Esophagus (tissue), 2 donors: Measurements from ENCODE around the gene MKLN1. TPM values are rescaled to one million over a fixed set of nuclear protein-coding genes. Genes with fewer than 3 reads are reported as not detected.
"Not testable (repeated sequence)": the region's sequence is repeated elsewhere in the genome, so short reads cannot be mapped to it uniquely, and the experiment has no call there.

ENCODE experiments used
- H3K27ac ChIP-seq, 2 donors: one replicate each; pipeline ENCODE4 v1.5.1; 2013; ENCODE audit warnings: low read depth in 2 of 2, mild to moderate bottlenecking in 2 of 2, inconsistent platforms in 1 of 2, low read length in 1 of 2, moderate library complexity in 1 of 2
- H3K27me3 ChIP-seq, 2 donors: one replicate each; pipeline ENCODE4 v1.6.1; 2013; ENCODE audit warnings: low read length in 2 of 2, control low read depth in 1 of 2, mild to moderate bottlenecking in 1 of 2; ENCODE audit not compliant: insufficient read depth in 2 of 2, control insufficient read depth in 1 of 2
- H3K36me3 ChIP-seq, 2 donors: one replicate each; pipeline ENCODE4 v1.6.1; 2013; ENCODE audit warnings: low read length in 1 of 2; ENCODE audit not compliant: control insufficient read depth in 2 of 2, insufficient read depth in 2 of 2
- H3K4me1 ChIP-seq, 2 donors: one replicate each; pipeline ENCODE4 v1.6.1; 2013; ENCODE audit warnings: low read length in 1 of 2; ENCODE audit not compliant: control insufficient read depth in 2 of 2, insufficient read depth in 2 of 2
- H3K4me3 ChIP-seq, 2 donors: one replicate each; pipeline ENCODE4 v1.5.1; 2013; ENCODE audit warnings: low read length in 2 of 2, mild to moderate bottlenecking in 2 of 2, low read depth in 1 of 2, moderate library complexity in 1 of 2
- H3K9me3 ChIP-seq, 2 donors: one replicate each; pipeline ENCODE4 v1.6.1; 2013; ENCODE audit warnings: mild to moderate bottlenecking in 2 of 2, low read depth in 1 of 2, low read length in 1 of 2, moderate library complexity in 1 of 2; ENCODE audit not compliant: control insufficient read depth in 2 of 2, insufficient read depth in 1 of 2
- WGBS, 2 donors: extraction: QIAGEN DNeasy Blood & Tissue Kit; methylation state at CpG; one replicate each; pipeline ENCODE4 v1.1.7; 2013; 5-methylcytosine and 5-hydroxymethylcytosine counted together
- polyA plus RNA-seq, 2 donors: library from polyadenylated mRNA; stranded (reverse); fragments of 200-250 nt; gene quantifications; one replicate each; pipeline ENCODE4 v1.2.3, GENCODE V29; 2013
- donor health status: healthy with polysubstance abuse.
- donor health status: Bipolar disorder and iron deficiency.

MKLN1 gene
- polyA plus RNA-seq, 2 donors = 8.4 to 9.3 TPM

DNA sequence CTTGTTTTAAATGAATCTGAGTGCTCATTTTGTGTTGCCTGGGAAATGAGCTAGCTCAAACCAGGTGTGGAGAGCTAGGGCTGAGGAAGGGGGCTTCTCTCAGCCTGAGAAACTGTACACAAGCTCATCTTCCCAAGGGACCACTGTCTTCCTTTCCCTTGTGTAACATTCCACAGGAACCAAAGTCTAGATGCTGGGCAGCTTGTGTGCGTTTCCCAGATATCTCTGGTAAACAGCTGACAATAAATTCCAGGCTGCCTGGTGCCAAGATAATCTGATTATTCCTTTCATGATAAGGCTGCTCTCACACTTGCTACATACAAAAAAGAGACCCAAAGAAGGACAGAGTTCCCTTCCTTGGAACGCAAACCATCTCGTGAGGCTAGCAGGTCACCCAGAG is 33.1 kb upstream of the MKLN1 start:
- Histone ChIP-seq H3K27ac (no peak overlapping the region), H3K4me1 (no peaks in the 10 kb centered on the region), H3K27me3 (no peaks in the 10 kb centered on the region), H3K36me3 (no peaks in the 10 kb centered on the region), H3K9me3 (no peaks in the 10 kb centered on the region), H3K4me3 (no peak overlapping the region)
- 36 to 76% methylated on average over 3 of the region's 3 CpGs for WGBS, 2 donors

DNA sequence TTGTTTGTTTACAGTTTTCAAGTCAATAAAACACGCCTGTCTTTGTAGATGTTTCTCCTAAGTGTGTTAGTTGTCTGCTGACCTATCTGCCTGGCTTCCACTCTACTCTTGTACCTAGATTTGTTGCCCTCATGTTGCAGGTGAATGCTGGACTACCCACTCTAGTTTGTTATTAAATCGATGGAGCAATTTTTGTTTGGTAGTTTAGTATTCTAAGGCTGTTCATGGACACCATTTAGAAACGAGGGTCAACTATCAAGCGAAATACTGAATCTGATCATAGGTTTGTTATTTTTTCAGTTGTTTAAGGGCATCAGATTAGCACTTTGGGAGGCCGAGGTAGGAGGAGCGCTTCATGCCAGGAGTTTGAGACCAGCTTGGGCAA is 29.1 kb upstream of the MKLN1 start:
- no peaks in the 10 kb centered on the region for H3K27me3 ChIP-seq
- no peaks in the 10 kb centered on the region for H3K9me3 ChIP-seq
- no peaks in the 10 kb centered on the region for H3K36me3 ChIP-seq
- H3K27ac ChIP-seq = no peak overlapping the region
- no peaks in the 10 kb centered on the region for H3K4me1 ChIP-seq
- WGBS, 2 donors = 88 to 92% methylated on average over 6 of the region's 6 CpGs
- H3K4me3 ChIP-seq = no peak overlapping the region

DNA sequence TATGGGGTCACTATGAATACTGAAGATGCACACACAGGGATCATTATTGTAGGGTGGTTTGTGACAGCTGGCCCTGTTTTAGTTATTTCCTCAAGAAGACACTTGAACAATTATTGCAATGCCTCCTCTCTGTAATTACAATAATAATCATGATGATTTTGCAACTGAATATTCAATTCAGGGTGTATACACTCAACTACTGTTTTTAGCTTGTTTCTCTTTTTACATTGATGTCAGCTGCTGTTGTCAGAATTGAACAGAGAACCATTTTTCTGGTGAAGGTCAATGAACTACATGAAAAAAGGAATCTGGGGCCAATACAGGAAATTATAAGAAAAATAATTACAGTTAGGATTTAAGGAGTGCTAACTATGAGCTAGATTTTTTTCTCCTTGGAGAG is 28.6 kb upstream of the MKLN1 start:
- Histone ChIP-seq H3K4me1 (no peaks in the 10 kb centered on the region), H3K36me3 (no peaks in the 10 kb centered on the region), H3K27ac (no peak overlapping the region), H3K9me3 (no peaks in the 10 kb centered on the region), H3K4me3 (no peak overlapping the region), H3K27me3 (no peaks in the 10 kb centered on the region)

DNA sequence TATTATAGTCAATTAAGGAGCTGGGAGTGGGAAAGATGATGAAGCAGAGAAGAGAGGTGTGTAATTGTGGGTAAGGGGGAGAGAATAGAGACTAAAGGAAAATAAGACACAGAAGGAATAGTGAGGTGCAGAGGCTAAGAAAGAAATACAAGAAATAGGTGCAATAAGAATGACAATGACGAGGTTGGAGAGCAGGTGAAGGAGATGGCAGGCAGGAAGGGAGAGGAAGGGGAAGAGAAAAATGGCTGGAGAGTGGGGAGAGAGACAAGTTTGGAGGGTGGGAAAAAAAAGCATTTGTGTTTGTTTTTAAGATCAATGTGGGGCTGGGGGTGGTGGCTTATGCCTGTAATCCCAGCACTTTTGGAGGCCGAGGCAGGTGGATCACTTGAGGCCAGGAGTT is 27.6 kb upstream of the MKLN1 start:
- no peak overlapping the region for H3K4me3 ChIP-seq
- WGBS, 2 donors = 73 to 81% methylated on average over 2 of the region's 2 CpGs

DNA sequence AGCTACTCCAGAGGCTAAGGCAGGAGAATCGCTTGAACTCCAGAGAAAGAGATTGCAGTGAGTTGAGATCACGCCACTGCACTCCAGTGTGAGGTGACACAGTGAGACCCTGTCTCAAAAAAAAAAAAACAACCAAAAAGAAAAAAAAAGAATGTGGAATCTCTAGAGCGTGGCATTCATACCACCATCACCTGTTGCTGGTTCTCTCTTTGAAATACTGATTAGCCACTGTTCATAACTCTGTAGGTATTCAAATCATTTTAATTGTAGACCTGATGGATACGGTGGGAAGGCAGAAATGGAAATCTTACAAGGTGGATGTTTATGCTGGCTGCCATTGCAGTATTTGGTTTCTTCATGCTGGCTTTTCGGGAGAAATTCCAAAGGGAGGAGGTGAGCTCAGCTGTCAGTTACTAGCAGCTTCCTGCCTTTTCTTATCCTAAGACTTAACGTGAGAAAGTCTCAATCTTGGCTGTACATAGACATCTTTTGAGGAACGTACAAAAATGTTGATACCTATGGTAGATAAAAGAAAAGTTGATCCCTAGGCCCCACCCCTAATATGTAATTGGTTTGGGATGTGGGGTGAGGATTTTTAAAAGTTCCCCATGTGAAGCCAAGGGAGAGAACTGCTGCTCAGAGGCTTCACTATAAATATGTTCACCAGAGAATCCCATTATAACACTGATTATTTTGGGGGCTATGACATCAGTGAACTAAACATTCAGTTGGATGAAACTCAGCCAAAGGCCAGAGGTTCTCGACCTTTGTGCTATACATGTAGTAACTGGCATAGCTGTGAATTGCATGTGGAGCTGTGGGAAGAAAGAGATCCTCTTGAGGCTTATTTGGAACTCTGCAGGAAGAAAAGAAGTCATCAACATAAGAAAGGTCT is 26.9 kb upstream of the MKLN1 start:
- Histone ChIP-seq H3K4me3 (no peak overlapping the region), H3K36me3 (no peaks in the 10 kb centered on the region), H3K27ac (no peak overlapping the region), H3K9me3 (no peaks in the 10 kb centered on the region), H3K27me3 (no peaks in the 10 kb centered on the region), H3K4me1 (no peaks in the 10 kb centered on the region)
- 62 to 65% methylated on average over 8 of the region's 8 CpGs for WGBS, 2 donors

More for the DNA sequence above, 27.6 kb upstream of the MKLN1 start:
- Histone ChIP-seq H3K4me1 (no peaks in the 10 kb centered on the region), H3K27ac (no peak overlapping the region), H3K27me3 (no peaks in the 10 kb centered on the region), H3K36me3 (no peaks in the 10 kb centered on the region), H3K9me3 (no peaks in the 10 kb centered on the region)

DNA sequence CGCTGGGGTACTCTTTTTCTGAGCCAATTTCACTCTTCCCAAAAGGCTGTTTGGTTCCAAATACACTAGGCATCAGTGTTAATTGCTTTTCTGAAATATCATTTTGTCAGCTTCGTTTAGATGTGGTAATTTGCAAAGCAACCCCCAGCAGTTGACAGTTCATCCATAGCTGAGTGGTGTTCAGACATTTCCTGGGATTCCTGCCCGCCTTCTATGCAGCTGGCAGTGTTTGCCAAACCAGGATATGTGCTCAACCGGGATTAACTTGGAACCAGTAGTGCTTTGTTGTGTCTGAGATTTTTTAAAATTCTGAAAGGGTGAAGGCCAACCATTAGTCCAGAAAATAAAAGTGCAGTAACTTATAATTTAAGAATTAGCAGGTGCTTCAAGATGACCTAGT is 25.2 kb upstream of the MKLN1 start:
- no peaks in the 10 kb centered on the region for H3K4me1 ChIP-seq
- no peak overlapping the region for H3K27ac ChIP-seq
- no peaks in the 10 kb centered on the region for H3K27me3 ChIP-seq
- peaks cover 3 to 4% of the 10 kb centered on the region in 2 donors for H3K9me3 ChIP-seq
- no peaks in the 10 kb centered on the region for H3K36me3 ChIP-seq
- 57 to 59% methylated on average over 4 of the region's 4 CpGs for WGBS, 2 donors
- H3K4me3 ChIP-seq = no peak overlapping the region

DNA sequence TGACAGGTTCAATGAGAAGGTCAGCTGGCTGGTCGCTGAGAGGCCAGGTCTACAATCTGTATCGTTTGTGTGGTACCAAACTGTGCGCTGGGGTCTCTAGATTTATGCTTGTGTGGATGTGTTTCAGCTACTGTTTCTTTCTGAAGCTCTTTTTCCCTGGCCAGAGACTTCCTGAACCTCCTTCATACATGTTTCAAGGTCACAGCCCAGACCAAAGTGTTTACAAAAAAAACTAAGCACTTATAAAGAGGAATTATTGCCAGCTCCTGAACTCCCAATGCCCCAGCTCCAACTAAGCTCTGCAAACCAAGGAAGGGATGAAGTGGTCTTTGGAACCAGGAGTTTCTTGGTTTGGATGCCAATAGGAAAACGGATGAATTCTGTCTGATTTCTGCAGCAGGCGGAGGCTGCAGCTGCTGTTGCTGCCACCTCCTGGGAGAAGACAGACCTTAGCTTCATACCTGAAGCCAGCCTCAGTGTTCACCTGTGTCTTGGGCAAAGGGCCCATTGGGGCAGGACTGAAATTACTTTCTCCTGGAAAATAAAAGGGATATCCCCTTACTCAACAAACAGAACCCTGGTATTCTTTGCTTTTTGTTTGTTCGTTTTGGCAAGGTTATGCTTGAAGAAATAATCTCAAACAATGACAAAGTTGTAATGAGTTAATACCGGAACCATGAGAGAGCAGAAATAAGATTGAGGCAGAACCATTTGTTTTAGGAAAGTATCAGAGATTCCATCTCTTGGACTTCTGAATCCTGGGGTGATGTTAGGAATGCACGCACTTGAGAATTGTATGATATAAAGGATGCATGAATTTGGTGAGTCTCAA is 24.6 kb upstream of the MKLN1 start:
- no peaks in the 10 kb centered on the region for H3K27me3 ChIP-seq
- H3K27ac ChIP-seq = no peak overlapping the region
- H3K36me3 ChIP-seq = no peaks in the 10 kb centered on the region
- 68 to 74% methylated on average over 8 of the region's 8 CpGs for WGBS, 2 donors
- no peaks in the 10 kb centered on the region for H3K4me1 ChIP-seq
- H3K9me3 ChIP-seq = peaks cover 3 to 4% of the 10 kb centered on the region in 2 donors
- H3K4me3 ChIP-seq = no peak overlapping the region

DNA sequence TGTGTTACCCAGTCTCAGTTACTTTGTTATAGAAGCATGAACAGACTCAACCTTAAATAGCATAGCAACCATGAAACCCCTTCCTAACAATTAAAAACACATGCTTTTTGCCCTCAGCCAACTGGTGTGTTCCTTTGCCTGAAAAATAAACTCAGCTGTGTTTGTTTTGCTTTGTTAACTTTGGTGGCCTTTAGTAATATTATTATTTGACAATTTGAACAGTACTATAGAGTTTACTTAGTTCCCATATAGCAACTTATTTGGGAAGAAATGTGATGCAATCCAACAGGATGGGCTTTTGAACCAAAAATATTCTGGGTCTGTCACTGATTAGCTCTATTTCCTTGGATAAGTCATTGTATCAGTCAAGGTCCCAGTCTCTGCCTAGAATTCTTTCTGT is 22.5 kb upstream of the MKLN1 start:
- no peak overlapping the region for H3K27ac ChIP-seq
- no peaks in the 10 kb centered on the region for H3K4me1 ChIP-seq
- H3K27me3 ChIP-seq = no peaks in the 10 kb centered on the region
- H3K36me3 ChIP-seq = no peaks in the 10 kb centered on the region
- H3K9me3 ChIP-seq = peaks cover 3 to 4% of the 10 kb centered on the region in 2 donors
- H3K4me3 ChIP-seq = no peak overlapping the region

DNA sequence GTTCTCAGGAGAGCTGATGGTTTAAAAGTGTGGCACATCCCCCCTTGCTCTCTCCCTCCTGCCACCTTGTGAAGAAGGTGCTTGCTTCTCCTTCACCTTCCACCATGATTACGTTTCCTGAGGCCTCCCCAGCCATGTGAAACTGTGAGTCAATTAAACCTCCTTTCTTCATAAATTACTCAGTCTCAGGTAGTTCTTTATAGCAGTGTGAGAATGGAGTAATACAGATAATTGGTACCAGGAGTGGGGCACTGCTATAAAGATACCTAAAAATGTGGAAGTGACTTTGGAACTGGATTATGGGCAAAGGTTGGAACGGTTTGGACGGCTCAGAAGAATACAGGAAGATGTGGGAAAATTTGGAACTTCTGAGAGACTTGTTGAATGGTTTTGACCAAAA is 21.6 kb upstream of the MKLN1 start:
- H3K27me3 ChIP-seq, H3K27ac ChIP-seq, H3K36me3 ChIP-seq, H3K9me3 ChIP-seq, H3K4me3 ChIP-seq, H3K4me1 ChIP-seq: not testable (repeated sequence)
- 89 to 91% methylated on average over 3 of the region's 3 CpGs for WGBS, 2 donors
